ENCODE measurements around the gene P2RY8.
"Not testable (repeated sequence)": the region's sequence is repeated elsewhere in the genome, so short reads cannot be mapped to it uniquely, and the experiment has no call there.

Gene P2RY8

DNA sequence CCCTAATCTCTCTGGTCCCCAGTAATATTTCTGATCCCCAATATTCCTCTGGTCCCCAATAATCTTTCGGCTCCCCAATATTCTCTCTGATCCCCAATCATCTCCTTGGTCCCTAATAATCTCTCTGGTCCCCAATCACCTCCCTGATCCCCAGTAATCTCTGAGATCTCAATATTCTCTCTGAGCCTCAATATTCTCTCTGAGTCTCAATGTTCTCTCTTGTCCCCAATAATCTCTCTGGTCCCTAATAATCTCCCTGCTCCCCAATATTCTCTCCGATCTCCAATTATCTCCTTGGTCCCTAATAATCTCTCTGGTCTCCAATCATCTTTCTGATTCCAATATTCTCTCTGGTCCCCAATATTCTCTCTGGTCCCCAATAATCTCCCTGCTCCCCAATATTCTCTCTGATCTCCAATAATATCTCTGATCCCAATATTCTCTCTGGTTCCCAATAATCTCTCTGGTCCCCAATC is 17.9 kb downstream of the P2RY8 start:
- no peak for DNase-seq (ENCODE audit: low read depth)

DNA sequence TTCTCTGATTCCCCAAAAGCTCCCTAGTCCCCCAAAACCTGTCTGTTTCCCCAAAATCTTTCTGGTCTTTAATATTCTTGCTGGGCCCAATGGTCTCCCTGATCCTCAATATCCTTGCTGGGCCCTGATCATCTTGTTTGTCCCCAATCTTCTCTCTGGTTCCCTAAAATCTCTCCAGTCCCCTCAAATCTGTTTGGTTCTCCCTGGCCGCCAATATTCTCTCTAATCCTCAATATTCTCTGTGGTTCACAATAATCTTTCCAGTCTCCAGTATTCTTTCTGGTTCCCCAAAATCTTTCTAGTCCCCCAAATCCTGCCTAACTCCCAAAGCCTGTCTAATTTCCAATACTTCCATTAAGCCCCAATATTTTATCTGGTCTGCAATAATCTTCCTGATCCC is 18.5 kb downstream of the P2RY8 start:
- no peak for DNase-seq (ENCODE audit: low read depth)

DNA sequence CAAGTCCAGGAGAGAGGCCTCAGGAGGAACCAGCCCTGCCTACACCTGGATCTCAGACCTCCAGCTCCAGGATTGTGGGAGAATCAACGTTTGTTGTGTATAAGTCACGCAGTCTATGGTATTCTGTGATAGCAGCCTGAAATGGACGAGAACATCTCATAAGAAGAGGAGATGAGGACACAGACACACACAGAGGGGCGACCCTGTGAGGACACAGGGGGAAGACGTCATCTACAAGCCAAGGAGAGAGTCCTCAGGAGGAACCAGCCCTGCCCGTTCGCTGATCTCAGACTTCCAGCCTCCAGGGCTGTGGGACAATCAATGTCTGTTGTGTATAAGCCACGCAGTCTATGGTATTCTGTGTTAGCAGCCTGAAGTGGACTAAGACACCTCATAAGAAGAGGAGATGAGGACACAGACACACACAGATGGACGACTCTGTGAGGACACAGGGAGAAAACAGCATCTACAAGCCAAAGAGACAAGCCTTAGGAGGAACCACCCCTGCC is 20.3 kb downstream of the P2RY8 start:
- DNase-seq (ENCODE audit: low read depth): no peak

DNA sequence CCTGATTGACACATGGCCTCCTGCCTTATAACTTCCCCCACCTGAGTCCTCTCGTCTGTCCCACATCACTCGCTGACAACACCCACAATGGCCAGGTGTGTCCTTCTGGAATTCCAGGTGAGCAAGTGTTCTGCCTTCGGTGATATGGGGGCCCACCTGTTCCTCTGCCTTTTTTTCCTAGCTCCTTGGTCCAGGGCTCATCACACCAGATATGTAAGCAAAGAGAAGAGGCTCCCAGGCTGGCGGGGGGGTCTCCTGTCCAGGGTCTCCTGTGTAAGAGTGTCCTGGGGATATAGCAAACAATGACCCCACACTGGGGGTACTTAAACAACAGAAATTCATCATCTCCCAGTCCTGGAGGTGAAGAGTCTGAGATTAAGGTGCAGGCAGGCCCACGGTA is 25.2 kb downstream of the P2RY8 start:
- DNase-seq (ENCODE audit: low read depth): no peak

DNA sequence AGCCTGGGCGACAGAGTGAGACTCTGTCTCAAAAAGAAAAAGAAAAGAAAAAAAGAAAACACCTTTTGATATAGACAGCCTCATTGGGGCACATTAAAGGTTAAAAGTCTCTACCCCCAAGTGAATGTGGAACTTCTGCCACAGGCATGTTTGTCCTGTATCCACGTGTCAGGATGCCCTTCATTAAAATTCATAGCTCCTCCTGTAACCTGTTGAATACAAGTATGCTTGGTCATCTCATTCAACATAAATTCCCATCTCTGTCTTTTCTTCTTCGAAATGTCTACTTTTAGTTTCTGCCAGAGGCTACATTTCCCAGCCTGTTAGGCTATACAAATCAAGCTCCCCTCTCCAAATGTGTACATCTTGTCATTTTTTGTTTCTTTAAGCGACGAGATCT is 25.8 kb downstream of the P2RY8 start:
- DNase-seq (ENCODE audit: low read depth): no peak

DNA sequence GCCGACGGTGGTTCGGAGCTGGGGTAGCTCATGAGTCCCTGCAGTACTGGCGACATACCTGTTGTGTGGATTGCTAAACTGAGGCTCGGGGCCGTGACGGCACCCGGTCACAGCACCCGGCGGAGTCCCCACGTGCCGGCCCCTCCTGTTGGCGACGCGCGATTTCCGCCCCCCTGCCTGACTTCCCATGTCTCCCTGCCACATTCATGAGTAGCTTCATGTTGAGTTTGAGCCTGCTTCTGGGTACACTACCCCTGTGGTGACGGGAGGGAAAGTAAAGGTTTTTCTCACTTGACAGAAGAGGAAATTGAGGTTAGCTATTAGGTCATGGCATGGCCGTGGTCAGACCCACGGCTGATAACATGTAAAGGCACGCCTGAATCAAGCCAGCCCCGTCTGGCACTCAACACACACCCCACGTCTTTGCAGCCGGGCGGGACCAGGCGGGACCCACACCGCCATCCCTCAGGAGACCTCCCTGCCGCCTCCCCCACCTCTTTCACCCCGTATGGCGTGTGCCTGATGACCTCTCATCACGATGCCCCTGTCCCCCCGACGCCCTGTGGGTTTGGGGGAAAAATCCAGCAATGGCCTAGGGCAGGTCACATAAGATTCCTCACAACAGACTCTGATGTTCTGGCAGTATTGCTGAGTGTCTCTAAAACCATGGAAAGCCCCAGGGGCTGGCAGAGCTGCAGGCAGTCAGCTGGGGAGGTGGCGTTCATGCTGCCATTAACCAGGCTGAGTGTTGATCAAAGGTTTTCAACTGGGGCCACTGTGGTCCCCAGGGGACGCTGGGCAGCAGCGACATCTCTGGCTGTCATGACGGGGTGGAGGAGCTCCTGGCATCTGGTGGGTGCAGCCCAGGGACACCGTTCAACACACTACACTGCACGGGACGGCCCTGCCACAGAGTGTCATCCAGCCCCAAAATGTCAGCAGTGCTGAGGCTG is 29.2 kb downstream of the P2RY8 start:
- DNase-seq (ENCODE audit: low read depth): no peak

DNA sequence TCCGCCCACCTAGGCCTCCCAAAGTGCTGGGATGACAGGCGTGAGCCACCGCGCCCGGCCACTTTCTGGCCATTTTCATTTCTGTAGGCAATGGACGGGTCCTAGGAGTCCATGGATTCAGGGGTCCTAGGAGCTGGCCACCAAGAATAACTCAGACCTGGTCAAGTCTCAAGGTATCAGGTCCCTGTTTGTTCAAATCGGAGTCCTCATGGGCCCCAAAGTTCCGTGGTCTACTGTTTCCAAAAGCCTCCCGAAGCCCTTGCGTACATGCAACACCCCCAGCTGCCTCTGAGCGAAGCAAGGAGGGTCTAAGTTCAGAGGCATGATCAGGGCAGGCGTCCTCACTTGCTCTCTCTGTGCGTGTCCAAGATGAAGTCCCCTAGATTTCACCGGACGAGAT is 30.1 kb downstream of the P2RY8 start:
- no peak for DNase-seq (ENCODE audit: low read depth)

DNA sequence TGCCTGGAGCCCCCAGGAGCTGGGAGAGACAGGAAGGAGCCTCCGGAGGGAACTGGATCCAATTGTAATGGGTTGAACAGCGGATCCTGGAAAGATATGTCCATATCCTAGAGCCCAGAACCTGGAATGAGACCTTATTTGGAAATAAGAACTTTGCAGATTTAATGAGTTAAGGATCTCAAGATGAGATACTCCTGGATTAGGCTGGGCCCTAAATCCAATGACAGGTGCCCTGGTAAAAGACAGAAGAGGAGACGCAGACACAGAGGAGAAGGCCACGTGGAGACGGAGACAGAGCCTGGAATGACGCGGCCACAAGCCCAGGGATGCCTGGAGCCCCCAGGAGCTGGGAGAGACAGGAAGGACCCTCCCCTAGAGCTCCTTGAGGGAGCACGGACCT is 34.1 kb downstream of the P2RY8 start:
- no peak for DNase-seq (ENCODE audit: low read depth)

DNA sequence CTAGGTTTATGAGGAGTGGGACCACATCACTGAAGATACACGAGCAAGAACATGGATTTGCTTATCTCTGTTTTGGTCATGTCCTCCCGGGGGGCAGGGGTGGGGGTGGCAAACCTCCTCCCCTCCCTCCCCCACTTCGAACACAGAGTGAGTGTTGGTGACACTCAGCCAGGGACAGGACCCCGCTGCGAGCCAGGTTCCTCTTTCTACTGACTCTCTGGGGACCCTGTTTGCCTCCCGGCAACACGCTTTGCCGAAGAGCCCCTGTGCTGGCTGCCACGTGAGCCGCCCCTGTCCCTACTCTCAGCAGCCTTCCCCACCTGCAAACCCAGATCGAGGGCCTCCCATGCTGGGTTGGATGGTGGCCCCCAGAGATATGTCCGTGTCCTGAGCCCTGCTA is 34.7 kb downstream of the P2RY8 start:
- no peak for DNase-seq (ENCODE audit: low read depth)

DNA sequence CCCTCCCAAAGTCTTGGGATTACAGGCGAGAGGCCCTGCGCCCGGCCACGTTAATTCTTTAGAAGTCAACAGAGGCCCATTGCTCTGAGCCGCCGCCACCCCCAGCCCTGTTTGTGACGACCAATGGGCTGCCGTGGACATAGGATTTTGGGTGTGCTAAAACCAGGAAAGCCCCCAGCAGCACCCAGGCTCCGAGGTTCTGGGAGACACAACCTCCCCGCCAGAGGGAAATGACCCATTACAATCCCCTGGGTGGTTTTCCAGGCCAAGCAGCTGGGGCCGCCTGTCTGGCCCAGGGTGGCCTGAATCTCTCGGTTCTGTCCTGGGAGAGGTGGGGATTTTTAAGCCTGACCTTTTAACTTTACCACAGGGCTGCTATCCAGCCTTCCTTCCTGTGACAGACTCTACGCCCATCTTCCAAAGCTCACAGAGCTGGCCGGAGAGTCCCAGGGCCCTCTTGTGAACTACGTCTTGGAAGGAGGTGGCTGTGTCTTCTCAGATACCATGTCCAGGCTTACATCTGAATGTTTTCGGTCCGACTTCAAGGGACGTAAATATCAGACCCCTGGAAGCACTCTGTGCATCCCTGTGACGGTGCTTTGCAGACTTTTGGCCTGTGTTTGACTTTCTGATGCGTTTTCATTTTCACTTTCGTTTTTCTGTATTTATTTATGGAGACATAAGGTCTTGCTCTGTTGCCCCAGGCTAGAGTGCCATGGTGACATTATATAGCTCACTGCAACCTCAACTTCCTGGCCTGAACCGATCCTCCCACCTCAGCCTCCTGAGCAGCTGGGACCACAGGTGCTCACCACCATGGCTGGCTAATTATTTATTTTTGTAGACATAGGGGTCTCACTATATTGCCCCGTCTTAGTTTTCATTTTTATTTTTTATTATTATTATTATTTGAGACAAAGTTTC is 36.0 kb downstream of the P2RY8 start:
- DNase-seq (ENCODE audit: low read depth): no peak

DNA sequence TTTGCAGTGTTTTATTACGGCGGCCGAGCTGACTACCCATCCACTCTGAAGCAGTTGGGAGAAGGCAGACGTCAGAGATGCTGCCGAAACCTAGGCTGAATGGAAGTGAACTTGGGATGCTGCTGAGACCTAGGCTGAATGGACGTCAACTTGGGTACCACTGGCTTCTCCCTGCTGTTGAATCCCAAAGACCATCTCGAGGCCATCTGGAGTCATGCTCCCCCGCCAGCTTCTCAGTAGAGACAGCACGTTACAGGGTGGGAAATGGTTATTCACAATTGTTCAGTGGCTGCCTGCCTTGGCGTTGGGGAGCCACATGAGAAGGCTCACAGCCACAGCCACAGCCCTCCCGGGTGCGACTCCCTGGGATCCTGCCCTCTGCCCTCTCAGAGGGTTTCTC is 40.9 kb downstream of the P2RY8 start:
- no peak for DNase-seq (ENCODE audit: low read depth)

DNA sequence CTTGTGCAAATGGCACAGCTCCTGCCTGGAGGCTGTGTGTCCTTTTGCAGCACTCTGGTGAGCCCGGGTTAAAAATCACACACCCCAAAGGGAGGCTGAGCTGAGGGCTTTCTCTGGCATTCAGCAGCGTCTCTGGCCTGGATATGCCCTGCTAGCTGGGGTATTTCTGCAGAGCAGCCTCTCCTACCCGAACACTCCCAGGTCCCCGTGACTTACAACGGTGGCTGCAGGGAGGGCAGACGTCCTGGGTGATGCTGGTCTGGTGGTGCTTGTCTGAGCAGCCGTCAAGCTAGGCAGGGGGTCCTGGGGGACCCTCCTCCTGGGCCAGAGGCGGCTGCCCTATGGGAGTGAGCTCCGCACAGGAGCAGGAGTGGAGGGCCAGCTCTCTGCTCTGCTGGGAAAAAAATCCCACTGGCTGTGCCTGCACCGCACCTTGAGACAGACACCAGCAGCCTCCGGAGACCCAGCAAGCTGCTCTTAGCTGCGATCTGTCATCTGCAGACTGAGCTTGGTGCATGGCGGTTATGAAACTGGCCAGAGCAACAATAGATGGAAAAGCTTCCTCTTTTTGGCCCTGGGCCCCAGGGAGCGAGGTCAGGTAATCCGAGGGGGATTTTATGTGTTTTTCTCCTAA is 43.0 kb downstream of the P2RY8 start:
- no peak for DNase-seq (ENCODE audit: low read depth)

DNA sequence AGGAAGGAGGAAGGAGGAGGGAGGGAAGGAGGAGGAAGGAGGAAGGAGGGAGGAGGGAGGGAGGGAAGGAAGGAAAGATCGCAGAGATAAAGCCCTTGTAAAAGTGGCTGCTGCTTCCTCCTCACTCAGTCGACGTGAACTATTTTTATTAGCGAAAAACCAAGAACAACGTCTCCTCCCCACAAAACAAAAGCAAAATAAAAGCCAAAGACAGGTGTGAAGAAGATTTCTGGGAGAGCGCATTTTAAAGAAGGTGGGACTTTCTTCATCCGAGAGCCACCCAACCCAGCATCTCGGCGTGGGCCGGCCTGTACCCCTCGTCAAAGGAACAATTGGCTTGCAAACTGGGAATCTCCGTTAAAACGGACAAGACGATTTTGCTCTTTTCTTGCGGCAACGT is 43.6 kb downstream of the P2RY8 start:
- no peak for DNase-seq (ENCODE audit: low read depth)

DNA sequence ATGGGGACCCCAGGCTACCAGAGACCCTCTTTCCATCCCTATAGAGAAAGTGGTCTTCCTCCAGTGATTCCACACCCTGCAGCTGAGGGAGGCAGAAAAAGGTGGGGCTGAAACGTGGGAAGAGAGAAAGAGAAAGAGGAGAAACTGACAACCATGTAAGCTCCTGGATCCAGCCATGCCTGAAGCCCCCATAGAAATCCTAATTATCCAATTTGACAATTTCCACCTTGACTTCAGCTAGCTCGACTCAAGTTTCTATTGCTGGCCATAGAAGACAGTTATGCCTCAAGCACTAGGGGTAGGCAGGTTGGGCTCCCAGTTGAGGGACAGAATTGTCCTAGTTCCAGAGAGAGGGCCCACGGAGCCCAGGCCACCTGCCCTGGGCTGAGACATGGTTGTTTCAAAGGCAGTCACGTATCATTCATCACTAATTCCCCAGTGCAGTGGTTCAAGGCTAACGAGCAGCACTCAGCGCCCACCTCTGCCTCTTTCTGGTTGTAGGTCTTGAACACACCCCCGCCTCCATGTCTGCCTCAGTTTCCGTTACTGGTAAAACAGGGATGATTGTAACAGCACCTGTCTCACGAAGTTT is 44.5 kb downstream of the P2RY8 start:
- no peak for DNase-seq (ENCODE audit: low read depth)

DNA sequence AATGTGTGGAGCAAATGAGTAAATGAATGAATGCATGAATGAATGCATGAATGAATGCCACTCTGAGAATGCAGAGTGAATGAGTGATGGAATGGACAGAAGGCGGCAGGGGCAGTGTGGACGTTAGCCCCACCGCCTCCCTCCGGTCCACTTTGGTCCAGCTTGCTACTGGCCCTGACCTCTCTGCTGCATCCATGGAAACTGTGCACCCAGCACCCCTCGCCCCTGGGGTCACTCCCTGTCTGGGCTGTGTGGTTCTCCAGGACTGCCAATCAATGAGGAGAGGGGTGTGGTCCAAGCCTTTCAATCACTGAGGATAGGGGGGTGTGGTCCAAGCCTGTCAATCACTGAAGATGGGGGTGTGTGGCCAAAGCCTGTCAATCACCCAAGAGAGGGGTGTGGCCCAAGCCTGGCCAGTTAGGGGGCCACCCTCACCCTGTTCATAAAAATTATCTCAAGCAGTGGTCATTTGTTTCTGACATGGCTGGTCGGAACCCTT is 45.1 kb downstream of the P2RY8 start:
- DNase-seq (ENCODE audit: low read depth): peak; percentile 67

DNA sequence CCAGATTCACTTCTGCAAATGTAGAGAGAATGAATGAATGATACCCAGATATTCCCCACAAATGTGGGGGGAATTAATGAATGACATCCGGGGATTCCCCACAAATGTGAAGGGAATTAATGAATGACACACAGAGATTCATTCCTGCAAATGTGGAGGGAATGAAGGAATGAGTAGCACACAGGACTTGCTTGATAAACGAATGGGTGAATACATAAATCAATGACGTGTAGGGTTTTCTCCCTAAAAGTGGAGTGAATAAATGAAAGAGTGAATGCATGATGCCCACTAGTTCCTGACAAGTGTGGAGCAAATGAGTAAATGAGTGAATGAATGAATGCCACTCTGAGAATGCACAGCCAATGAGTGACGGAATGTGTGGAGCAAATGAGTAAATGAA is 45.7 kb downstream of the P2RY8 start:
- not testable (repeated sequence) for DNase-seq (ENCODE audit: low read depth)

DNA sequence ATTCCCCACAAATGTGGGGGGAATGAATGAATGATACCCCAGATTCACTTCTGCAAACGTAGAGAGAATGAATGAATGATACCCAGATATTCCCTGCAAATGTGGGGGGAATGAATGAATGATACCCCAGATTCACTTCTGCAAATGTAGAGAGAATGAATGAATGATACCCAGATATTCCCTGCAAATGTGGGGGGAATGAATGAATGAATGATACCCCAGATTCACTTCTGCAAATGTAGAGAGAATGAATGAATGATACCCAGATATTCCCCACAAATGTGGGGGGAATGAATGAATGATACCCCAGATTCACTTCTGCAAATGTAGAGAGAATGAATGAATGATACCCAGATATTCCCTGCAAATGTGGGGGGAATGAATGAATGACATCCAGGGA is 46.3 kb downstream of the P2RY8 start:
- DNase-seq (ENCODE audit: low read depth): not testable (repeated sequence)

DNA sequence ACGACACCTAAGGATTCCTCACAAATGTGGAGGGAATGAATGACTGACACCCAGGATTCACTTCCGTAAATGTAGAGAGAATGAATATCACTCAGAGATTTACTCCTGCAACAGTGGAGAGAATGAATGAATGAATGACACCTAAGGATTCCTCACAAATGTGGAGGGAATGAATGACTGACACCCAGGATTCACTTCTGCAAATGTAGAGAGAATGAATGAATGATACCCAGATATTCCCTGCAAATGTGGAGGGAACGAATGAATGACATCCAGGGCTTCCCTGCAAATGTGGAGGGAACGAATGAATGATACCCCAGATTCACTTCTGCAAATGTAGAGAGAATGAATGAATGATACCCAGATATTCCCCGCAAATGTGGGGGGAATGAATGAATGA is 47.6 kb downstream of the P2RY8 start:
- not testable (repeated sequence) for DNase-seq (ENCODE audit: low read depth)

DNA sequence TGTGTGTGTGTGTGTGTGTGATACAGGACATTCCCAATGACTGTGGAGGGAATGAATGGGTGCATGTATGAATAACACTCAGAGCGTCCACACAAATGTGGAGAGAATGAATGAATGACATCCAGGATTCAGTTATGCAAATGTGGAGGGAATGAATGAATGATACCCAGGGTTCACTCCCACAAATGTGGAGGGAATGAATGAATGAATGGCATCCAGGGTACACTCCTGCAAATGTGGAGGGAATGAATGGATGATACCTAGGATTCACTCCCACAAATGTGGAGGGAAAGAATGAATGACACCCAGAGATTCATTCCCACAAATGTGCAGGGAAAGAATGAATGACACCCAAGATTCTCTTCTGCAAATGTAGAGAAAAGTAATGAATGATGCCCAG is 48.2 kb downstream of the P2RY8 start:
- DNase-seq (ENCODE audit: low read depth): no peak

DNA sequence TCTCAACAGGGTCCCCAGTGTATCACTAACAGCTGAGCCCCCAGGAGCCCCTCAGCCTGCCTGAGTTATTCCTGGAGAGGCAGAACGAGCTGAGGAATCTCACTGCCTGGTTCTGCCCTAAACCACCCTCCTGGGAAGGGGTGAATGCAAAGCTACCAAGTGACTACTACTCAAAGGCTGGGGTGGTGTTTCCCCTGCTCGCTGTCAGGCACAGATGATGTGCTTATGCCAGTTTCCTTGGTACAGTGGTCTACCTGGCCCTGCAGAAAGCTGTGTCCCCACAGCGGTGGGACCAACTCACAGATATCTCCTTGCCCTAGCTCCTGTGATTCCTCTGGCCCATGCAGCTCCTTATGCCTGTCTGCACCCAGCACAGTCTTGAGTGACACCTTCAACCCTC is 48.8 kb downstream of the P2RY8 start:
- no peak for DNase-seq (ENCODE audit: low read depth)

DNA sequence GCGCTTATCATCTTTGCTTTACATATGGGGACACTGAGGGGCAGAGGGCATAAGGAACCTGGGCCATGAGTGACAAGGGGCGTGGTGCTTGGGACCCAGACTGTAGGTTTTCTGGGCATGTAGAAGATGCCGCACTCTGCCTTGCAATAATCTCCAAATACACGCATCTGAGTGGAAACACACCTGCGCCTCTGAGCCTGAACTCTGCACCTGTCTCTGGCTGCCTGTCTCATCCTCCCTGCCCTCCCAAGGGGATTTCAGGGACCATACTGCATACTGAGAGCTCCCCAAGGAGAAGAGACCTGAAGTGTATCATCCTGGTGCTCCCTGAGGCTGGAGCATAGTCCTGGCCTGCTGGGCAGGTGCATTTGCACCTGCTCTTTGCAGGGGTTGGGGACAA is 49.6 kb downstream of the P2RY8 start:
- no peak for DNase-seq (ENCODE audit: low read depth)
